Measurements from ENCODE around the gene CCDC137. TPM values are rescaled to one million over a fixed set of nuclear protein-coding genes. Genes with fewer than 3 reads are reported as not detected.

CCDC137 gene
- total and polyA plus RNA-seq, 2 donors (not counting 3 experiments of a cell fraction or from before 2014, with no cell fraction given), result 12.9 to 32.2 TPM

- intact Hi-C loops (cut with micrococcal nuclease), result no loop called here
- POLR2A ChIA-PET, result no interaction called here
- dilution Hi-C loops (cut with MboI; ENCODE audit: extremely low pct_ligation_motif_present, low sequenced_read_pairs), result no loop called here
- Histone ChIP-seq H3K79me2 (ENCODE audit: control insufficient read depth, insufficient read depth, low read length) (no peaks in the 10 kb centered on the region), H3K9me3 (replicated peaks; ENCODE audit: control insufficient read depth, insufficient read depth, low read length) (no peaks in the 10 kb centered on the region), H3K27me3 (ENCODE audit: control insufficient read depth in 2 of 2, insufficient read depth in 2 of 2, low read length in 2 of 2) (peaks cover 4% of the 10 kb centered on the region in 2 experiments), H3K4me1 (ENCODE audit: control insufficient read depth, extremely low read depth, insufficient read depth, low read length) (peaks cover 4% of the 10 kb centered on the region), H3K4me3 (replicated peaks in 1 of 3; ENCODE audit: insufficient read depth in 1 of 3, low read depth in 1 of 3, low read length in 3 of 3) (no peak overlapping the region), H2AFZ (ENCODE audit: low read depth, low read length) (no peak overlapping the region), H4K20me1 (replicated peaks; ENCODE audit: control insufficient read depth, extremely low read depth, insufficient read depth, low read length) (no peaks in the 10 kb centered on the region), H3K36me3 (ENCODE audit: control insufficient read depth in 2 of 2, extremely low read depth in 1 of 2, insufficient read depth in 2 of 2, low read length in 2 of 2) (no peaks in the 10 kb centered on the region), H3K4me2 (ENCODE audit: insufficient read depth, low read length) (no peak overlapping the region), H3K27ac (ENCODE audit: insufficient read depth, low read depth, low read length) (no peak overlapping the region), H3K9me1 (replicated peaks; ENCODE audit: control insufficient read depth, extremely low read depth, insufficient read depth, low read length) (no peaks in the 10 kb centered on the region), H3K9ac (replicated peaks; ENCODE audit: extremely low read depth, insufficient read depth, low read length) (no peak overlapping the region)
- no peak for TF ChIP-seq POLR2A (IDR thresholded peaks at IDR 0.05; ENCODE audit: low read depth, low read length)
- no peak for TF ChIP-seq CTCF (IDR thresholded peaks at IDR 0.05; ENCODE audit: extremely low read depth in 1 of 2, insufficient read depth in 1 of 2, low read depth in 1 of 2, low read length in 2 of 2)
- TF ChIP-seq MAX (IDR thresholded peaks at IDR 0.05; ENCODE audit: insufficient read depth, insufficient read length), result no peak
- TF ChIP-seq EZH2 (IDR thresholded peaks at IDR 0.05; ENCODE audit: borderline replicate concordance, low read depth, low read length, severe bottlenecking), result no peak
- no peak for TF ChIP-seq MYC (IDR thresholded peaks at IDR 0.05; ENCODE audit: low read depth, low read length)
- TF ChIP-seq GATA2 (IDR thresholded peaks at IDR 0.05; ENCODE audit: insufficient read depth, insufficient read length, low read depth, low read length), result no peak
- no peak for TF ChIP-seq FOS (IDR thresholded peaks at IDR 0.05; ENCODE audit: borderline replicate concordance, insufficient read depth, low read length)
- TF ChIP-seq JUN (IDR thresholded peaks at IDR 0.05; ENCODE audit: borderline replicate concordance, insufficient read depth, insufficient read length, low read depth), result no peak
- TF ChIP-seq POLR2AphosphoS5 (IDR thresholded peaks at IDR 0.05; ENCODE audit: insufficient read depth, low read depth, low read length), result no peak
- DNase-seq (ENCODE audit: low read depth, low spot score) (no peak), FAIRE-seq (no peak)
- BruUV-seq (replicated peaks), result no TSS peak
- CTCF ChIA-PET, result interaction anchor here (1.5 kb wide), 2 partner anchors 9 to 10 kb away, joined by 3 to 4 read pairs; no protein-coding TSS in a partner anchor
These were observed 24.6 kb upstream of the CCDC137 start for GRCh38 chr17:81641825-81642489.
